HepG2 (cell line): ENCODE results near the gene ARHGAP32. TPM values are rescaled to one million over a fixed set of nuclear protein-coding genes. Genes with fewer than 3 reads are reported as not detected.

Experiments
- ATAC-seq: fragments of 200-7000 bp; cut with Tn5 transposase; 3 replicates; pipeline ENCODE4 v1.9.1; 2020; ENCODE audit warnings: mild to moderate bottlenecking, moderate library complexity
- BruUV-seq: library from RNA; stranded (reverse); fragments of 400-500 nt; replicated peaks from 2 replicates; lab custom pipeline; 2021; lab: Mats Ljungman, UMichigan
- CTCF ChIA-PET: fragments of 300-600 bp; formaldehyde crosslinking; extraction: SDS; loops from one replicate; lab custom pipeline; 2021; ENCODE audit warnings: low total read pairs, inconsistent platforms, low intra/inter-chr PET ratio; lab: Yijun Ruan, JAX
- POLR2A ChIA-PET: fragments of 350-600 bp; sonication (Branson Sonifier 250); formaldehyde crosslinking; loops from one replicate; lab custom pipeline; 2020; ENCODE audit warnings: antibody characterized with exemption, inconsistent platforms; lab: Yijun Ruan, JAX
- DNase-seq: peaks from one replicate; pipeline ENCODE4 v3.0.0-alpha.2; 2015; ENCODE audit warnings: low spot score
- FAIRE-seq: peaks from 3 replicates; lab custom pipeline; 2011; peaks lifted over from hg19 to GRCh38; lab: Jason Lieb, UNC
- H2AFZ ChIP-seq: one replicate; pipeline ENCODE4 v1.6.1; 2011; ENCODE audit warnings: low read length, inconsistent platforms
- H3K27ac ChIP-seq: fragments of 300-600 bp; 3 replicates; pipeline ENCODE4 v1.8.0; 2011; ENCODE audit warnings: mixed run types, mild to moderate bottlenecking, mixed read lengths, low read length, inconsistent platforms; ENCODE audit not compliant: insufficient read depth; ENCODE audit errors: extremely low read length
- H3K27me3 ChIP-seq, 2 experiments: fragments of 200-600 bp in 1 of 2; 2 replicates in 1 of 2; 3 replicates in 1 of 2; pipeline versions ENCODE4 v1.6.0 to v1.8.0; 2011; ENCODE audit warnings: low read length in 2 of 2, mild to moderate bottlenecking in 2 of 2, moderate library complexity in 2 of 2, inconsistent platforms in 1 of 2; ENCODE audit not compliant: insufficient read depth in 2 of 2, control insufficient read depth in 1 of 2
- H3K36me3 ChIP-seq, 2 experiments: fragments of 200-600 bp in 1 of 2; replicated peaks in 1 of 2; 2 replicates in 1 of 2; 3 replicates in 1 of 2; pipeline versions ENCODE4 v1.5.1 to v1.8.0; 2011; ENCODE audit warnings: low read length in 2 of 2, inconsistent platforms in 1 of 2; ENCODE audit not compliant: insufficient read depth in 2 of 2, control insufficient read depth in 1 of 2
- H3K4me1 ChIP-seq: 2 replicates; pipeline ENCODE4 v1.5.1; 2012; ENCODE audit warnings: low read length, inconsistent platforms; ENCODE audit not compliant: insufficient read depth
- H3K4me2 ChIP-seq: 2 replicates; pipeline ENCODE4 v1.6.0; 2011; ENCODE audit warnings: low read depth, low read length, inconsistent platforms
- H3K4me3 ChIP-seq, 3 experiments: fragments of 200-600 bp in 1 of 3; sonication (generic), shearing (Covaris generic) in 1 of 3; replicated peaks in 1 of 3; 2 replicates each; pipeline ENCODE4 v1.5.1; 2011 to 2016; ENCODE audit warnings: low read length in 3 of 3, inconsistent platforms in 2 of 3, low read depth in 2 of 3, mild to moderate bottlenecking in 2 of 3, control low read depth in 1 of 3, mixed read lengths in 1 of 3; ENCODE audit not compliant: insufficient read depth in 1 of 3
- H3K79me2 ChIP-seq: one replicate; pipeline ENCODE4 v1.6.1; 2011; ENCODE audit warnings: low read length, inconsistent platforms; ENCODE audit not compliant: insufficient read depth
- H3K9ac ChIP-seq: 2 replicates; pipeline ENCODE4 v1.6.0; 2011; ENCODE audit warnings: mild to moderate bottlenecking, low read depth, low read length, inconsistent platforms; ENCODE audit not compliant: insufficient read depth
- H3K9me3 ChIP-seq: 2 replicates; pipeline ENCODE4 v1.5.1; 2012; ENCODE audit warnings: mild to moderate bottlenecking, low read length
- H4K20me1 ChIP-seq: 2 replicates; pipeline ENCODE4 v1.6.0; 2011; ENCODE audit warnings: inconsistent platforms, mild to moderate bottlenecking, low read length, moderate library complexity; ENCODE audit not compliant: insufficient read depth
- DNMT3B ChIP-seq: conservative IDR thresholded peaks from 2 replicates; pipeline ENCODE4 v1.6.1; 2016; ENCODE audit warnings: missing biosample characterization, control low read depth
- FOXA3 ChIP-seq: IDR thresholded peaks from 2 replicates; pipeline ENCODE4 v1.6.1; 2016; ENCODE audit warnings: missing genetic modification reagents, missing compliant biosample characterization
- GPN1 ChIP-seq: sonication (generic); formaldehyde crosslinking; IDR thresholded peaks from 2 replicates; pipeline ENCODE4 v1.5.1; 2020; ENCODE audit warnings: missing genetic modification reagents, borderline replicate concordance
- HNF4A ChIP-seq: sonication (generic); formaldehyde crosslinking; IDR thresholded peaks from 2 replicates; pipeline ENCODE4 v1.4.0; 2020; ENCODE audit warnings: missing genetic modification reagents
- KDM4B ChIP-seq: sonication (generic); formaldehyde crosslinking; IDR thresholded peaks from 2 replicates; pipeline ENCODE4 v1.4.0; 2020; ENCODE audit warnings: missing genetic modification reagents
- SYNCRIP ChIP-seq: fragments of 200-400 bp; formaldehyde crosslinking; IDR thresholded peaks from 2 replicates; pipeline ENCODE4 v1.6.1; 2018; ENCODE audit warnings: mild to moderate bottlenecking, low read depth, low read length; ENCODE audit not compliant: insufficient read depth
- ZBTB1 ChIP-seq: sonication (generic); formaldehyde crosslinking; IDR thresholded peaks from 2 replicates; pipeline ENCODE4 v1.4.0; 2020; ENCODE audit warnings: missing genetic modification reagents, borderline replicate concordance
- ZNF34 ChIP-seq: sonication (generic); formaldehyde crosslinking; IDR thresholded peaks from 2 replicates; pipeline ENCODE4 v1.4.0; 2020; ENCODE audit warnings: mild to moderate bottlenecking, missing genetic modification reagents, borderline replicate concordance
- ZNF670 ChIP-seq: sonication (generic); formaldehyde crosslinking; IDR thresholded peaks from 2 replicates; pipeline ENCODE4 v1.8.0; 2022; ENCODE audit warnings: mild to moderate bottlenecking, missing genetic modification reagents, borderline replicate concordance
- WGBS: methylation state at CpG from one replicate; pipeline ENCODE4 v1.1.6; 2017; ENCODE audit warnings: low lambda C conversion rate; 5-methylcytosine and 5-hydroxymethylcytosine counted together
- in situ Hi-C: cut with HindIII; loops from 2 replicates; pipeline ENCODE4 v1.10.0; 2017; ENCODE audit warnings: low pct_unique_long_range_greater_than_20kb; ENCODE audit not compliant: extremely low pct_ligation_motif_present
- intact Hi-C: fragments of 100-400 bp; cut with micrococcal nuclease; formaldehyde crosslinking; loops from one replicate; pipeline ENCODE4 v1.10.0; 2022; ENCODE audit not compliant: unreplicated experiment
- polyA plus RNA-seq, 8 experiments: library from polyadenylated mRNA; depleted of rRNA in 3 of 8; stranded (reverse) in 7 of 8; unstranded in 1 of 8; fragments of >200 nt; fragmentation: Illumina TruSeq in 4 of 8; extraction: Trizol in 4 of 8; gene quantifications; 2 replicates each; pipeline versions ENCODE4 v1.2.1 to v1.2.3, GENCODE V29; 2011 to 2016; ENCODE audit warnings: low read depth in 4 of 8, missing spikeins in 1 of 8, mixed read lengths in 1 of 8; ENCODE audit not compliant: insufficient read depth in 1 of 8
- total RNA-seq, 5 experiments: library from RNA; depleted of rRNA; stranded (reverse); fragments of >200 nt; fragmentation: Illumina TruSeq; extraction: Trizol; gene quantifications; 2 replicates each; pipeline ENCODE4 v1.2.3, GENCODE V29; 2016; ENCODE audit warnings: low read depth in 1 of 5
- TF ChIP-seq, protein P1 (sequence below): fragments of 450-650 bp; IDR thresholded peaks from 2 replicates; pipeline ENCODE4 v1.6.1; 2017; ENCODE audit warnings: mild to moderate bottlenecking
- TF ChIP-seq, protein P2 (sequence below): sonication (generic); formaldehyde crosslinking; IDR thresholded peaks from 2 replicates; pipeline ENCODE4 v1.5.0; 2020; ENCODE audit warnings: missing genetic modification reagents, mild to moderate bottlenecking, borderline replicate concordance
- TF ChIP-seq, protein P3 (sequence below): sonication (generic); formaldehyde crosslinking; IDR thresholded peaks from 2 replicates; pipeline ENCODE4 v1.5.0; 2020; ENCODE audit warnings: missing genetic modification reagents, mild to moderate bottlenecking, borderline replicate concordance
- TF ChIP-seq, protein P4 (sequence below): sonication (generic); formaldehyde crosslinking; IDR thresholded peaks from 2 replicates; pipeline ENCODE4 v1.4.0; 2020; ENCODE audit warnings: missing genetic modification reagents

ARHGAP32 gene
- total and polyA plus RNA-seq, 2 of the 13 experiments (the other 11 are each of a cell fraction or from before 2014, with no cell fraction given), result 6.3 to 8.2 TPM

DNA sequence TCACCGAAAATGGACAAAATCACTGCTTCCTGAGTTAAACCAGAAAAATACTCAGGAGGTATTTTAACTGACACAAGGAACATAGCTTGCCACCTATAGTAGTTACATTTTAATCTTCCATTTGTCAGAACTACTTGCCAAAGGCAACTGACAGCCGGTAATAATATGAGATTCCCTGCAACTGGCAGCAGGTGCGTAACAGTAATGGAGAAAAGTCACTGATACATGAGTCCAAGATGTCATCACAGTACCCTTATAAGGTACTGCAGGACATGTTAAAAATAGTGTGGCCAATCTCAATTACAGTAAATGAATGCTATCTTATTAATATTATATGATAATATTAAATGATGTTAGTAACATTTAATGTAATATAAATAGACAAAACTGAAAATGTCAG is 21.1 kb upstream of the ARHGAP32 start:
- Histone ChIP-seq H3K79me2 (peaks cover 10% of the 10 kb centered on the region), H3K4me1 (peaks cover 19% of the 10 kb centered on the region; the same call in 1 of the 2 replicates), H3K27me3 (no peaks in the 10 kb centered on the region; a peak in 1 of 5 replicates), H4K20me1 (0 out of 2 replicates have a peak, but pooled peaks cover 3% of the 10 kb centered on the region), H2AFZ (no peak overlapping the region), H3K27ac (no peak overlapping the region), H3K36me3 (no peaks in the 10 kb centered on the region), H3K9ac (no peak overlapping the region), H3K4me2 (no peak overlapping the region), H3K9me3 (no peaks in the 10 kb centered on the region), H3K4me3 (no peak overlapping the region)
- CTCF ChIA-PET, result no interaction called here
- no peak for ATAC-seq
- BruUV-seq, result no TSS peak
- TF ChIP-seq ZNF34 (no peak), HNF4A (CRISPR knock-in tag) (no peak), ZBTB1 (CRISPR knock-in tag) (no peak), GPN1 (CRISPR knock-in tag) (no peak)
- no peak for FAIRE-seq
- intact Hi-C loops, result no loop called here
- 95% methylated on average over 3 of the region's 3 CpGs for WGBS
- in situ Hi-C loops, result no loop called here
- DNase-seq, result no peak
- POLR2A ChIA-PET, result no interaction called here

DNA sequence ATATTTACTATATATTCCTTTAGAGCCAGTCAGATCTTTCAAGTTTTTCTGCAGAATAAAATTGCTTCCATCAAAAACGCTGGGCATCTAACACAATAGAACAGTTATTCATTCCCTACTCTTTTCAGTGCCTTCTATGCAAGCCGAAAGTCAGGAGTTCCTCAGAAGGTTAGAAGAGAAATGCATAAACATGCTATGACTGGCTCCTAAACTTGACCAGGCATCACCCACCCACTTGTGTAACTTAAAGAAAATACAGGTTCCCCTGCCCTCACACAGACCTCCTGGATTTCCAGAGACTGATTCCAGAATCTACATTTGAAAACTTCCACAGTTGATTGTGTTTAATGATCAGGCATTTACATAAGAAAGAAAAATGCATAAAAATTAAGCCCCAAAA is 19.3 kb upstream of the ARHGAP32 start:
- ChIA-PET POLR2A (no interaction called here), CTCF (no interaction called here)
- in situ Hi-C loops (no loop called here), intact Hi-C loops (no loop called here)
- no peaks in the 10 kb centered on the region for H3K9me3 ChIP-seq
- no peaks in the 10 kb centered on the region for H3K36me3 ChIP-seq
- H3K4me1 ChIP-seq, result peaks cover 19% of the 10 kb centered on the region; the same call in 1 of the 2 replicates
- 91% methylated on average over 2 of the region's 2 CpGs for WGBS
- H3K4me2 ChIP-seq, result no peak overlapping the region
- DNase-seq (no peak), ATAC-seq (no peak), FAIRE-seq (no peak)
- H2AFZ ChIP-seq, result no peak overlapping the region
- H3K9ac ChIP-seq, result no peak overlapping the region
- H3K79me2 ChIP-seq, result peaks cover 5% of the 10 kb centered on the region
- no peaks in the 10 kb centered on the region; a peak in 1 of 5 replicates for H3K27me3 ChIP-seq
- 0 out of 2 replicates have a peak, but pooled peaks cover 3% of the 10 kb centered on the region for H4K20me1 ChIP-seq
- BruUV-seq, result no TSS peak
- no peak overlapping the region for H3K27ac ChIP-seq
- no peak overlapping the region for H3K4me3 ChIP-seq
- TF ChIP-seq, protein P1, sequence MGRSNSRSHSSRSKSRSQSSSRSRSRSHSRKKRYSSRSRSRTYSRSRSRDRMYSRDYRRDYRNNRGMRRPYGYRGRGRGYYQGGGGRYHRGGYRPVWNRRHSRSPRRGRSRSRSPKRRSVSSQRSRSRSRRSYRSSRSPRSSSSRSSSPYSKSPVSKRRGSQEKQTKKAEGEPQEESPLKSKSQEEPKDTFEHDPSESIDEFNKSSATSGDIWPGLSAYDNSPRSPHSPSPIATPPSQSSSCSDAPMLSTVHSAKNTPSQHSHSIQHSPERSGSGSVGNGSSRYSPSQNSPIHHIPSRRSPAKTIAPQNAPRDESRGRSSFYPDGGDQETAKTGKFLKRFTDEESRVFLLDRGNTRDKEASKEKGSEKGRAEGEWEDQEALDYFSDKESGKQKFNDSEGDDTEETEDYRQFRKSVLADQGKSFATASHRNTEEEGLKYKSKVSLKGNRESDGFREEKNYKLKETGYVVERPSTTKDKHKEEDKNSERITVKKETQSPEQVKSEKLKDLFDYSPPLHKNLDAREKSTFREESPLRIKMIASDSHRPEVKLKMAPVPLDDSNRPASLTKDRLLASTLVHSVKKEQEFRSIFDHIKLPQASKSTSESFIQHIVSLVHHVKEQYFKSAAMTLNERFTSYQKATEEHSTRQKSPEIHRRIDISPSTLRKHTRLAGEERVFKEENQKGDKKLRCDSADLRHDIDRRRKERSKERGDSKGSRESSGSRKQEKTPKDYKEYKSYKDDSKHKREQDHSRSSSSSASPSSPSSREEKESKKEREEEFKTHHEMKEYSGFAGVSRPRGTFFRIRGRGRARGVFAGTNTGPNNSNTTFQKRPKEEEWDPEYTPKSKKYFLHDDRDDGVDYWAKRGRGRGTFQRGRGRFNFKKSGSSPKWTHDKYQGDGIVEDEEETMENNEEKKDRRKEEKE, result no peak
- TF ChIP-seq ZNF670 (CRISPR knock-in tag) (no peak), SYNCRIP (no peak), DNMT3B (CRISPR knock-in tag) (no peak), FOXA3 (CRISPR knock-in tag) (no peak), KDM4B (no peak)
- TF ChIP-seq, protein P2, sequence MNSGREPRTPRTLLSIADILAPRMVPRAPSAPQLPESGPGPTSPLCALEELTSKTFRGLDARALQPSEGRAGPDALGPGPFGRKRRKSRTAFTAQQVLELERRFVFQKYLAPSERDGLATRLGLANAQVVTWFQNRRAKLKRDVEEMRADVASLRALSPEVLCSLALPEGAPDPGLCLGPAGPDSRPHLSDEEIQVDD (CRISPR knock-in tag), result no peak
- TF ChIP-seq, protein P3, sequence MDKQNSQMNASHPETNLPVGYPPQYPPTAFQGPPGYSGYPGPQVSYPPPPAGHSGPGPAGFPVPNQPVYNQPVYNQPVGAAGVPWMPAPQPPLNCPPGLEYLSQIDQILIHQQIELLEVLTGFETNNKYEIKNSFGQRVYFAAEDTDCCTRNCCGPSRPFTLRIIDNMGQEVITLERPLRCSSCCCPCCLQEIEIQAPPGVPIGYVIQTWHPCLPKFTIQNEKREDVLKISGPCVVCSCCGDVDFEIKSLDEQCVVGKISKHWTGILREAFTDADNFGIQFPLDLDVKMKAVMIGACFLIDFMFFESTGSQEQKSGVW (CRISPR knock-in tag), result no peak
- TF ChIP-seq, protein P4, sequence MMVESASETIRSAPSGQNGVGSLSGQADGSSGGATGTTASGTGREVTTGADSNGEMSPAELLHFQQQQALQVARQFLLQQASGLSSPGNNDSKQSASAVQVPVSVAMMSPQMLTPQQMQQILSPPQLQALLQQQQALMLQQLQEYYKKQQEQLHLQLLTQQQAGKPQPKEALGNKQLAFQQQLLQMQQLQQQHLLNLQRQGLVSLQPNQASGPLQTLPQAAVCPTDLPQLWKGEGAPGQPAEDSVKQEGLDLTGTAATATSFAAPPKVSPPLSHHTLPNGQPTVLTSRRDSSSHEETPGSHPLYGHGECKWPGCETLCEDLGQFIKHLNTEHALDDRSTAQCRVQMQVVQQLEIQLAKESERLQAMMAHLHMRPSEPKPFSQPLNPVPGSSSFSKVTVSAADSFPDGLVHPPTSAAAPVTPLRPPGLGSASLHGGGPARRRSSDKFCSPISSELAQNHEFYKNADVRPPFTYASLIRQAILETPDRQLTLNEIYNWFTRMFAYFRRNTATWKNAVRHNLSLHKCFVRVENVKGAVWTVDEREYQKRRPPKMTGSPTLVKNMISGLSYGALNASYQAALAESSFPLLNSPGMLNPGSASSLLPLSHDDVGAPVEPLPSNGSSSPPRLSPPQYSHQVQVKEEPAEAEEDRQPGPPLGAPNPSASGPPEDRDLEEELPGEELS (CRISPR knock-in tag), result no peak
